Esophagus muscularis mucosa (tissue), 4 donors: ENCODE measurements around the gene GALNTL6.

Experiments used
- EP300 ChIP-seq: sonication (generic); formaldehyde crosslinking; IDR thresholded peaks from one replicate; pipeline ENCODE4 v1.6.1; 2017; ENCODE audit warnings: antibody characterized with exemption
- POLR2A ChIP-seq: fragments of 450-650 bp; IDR thresholded peaks from one replicate; pipeline ENCODE4 v1.6.1; 2017; ENCODE audit warnings: antibody characterized with exemption, moderate library complexity, mild to moderate bottlenecking, low read depth
- POLR2AphosphoS5 ChIP-seq, 2 donors: sonication (generic); formaldehyde crosslinking; IDR thresholded peaks; one replicate each; pipeline ENCODE4 v1.6.1; 2017; ENCODE audit warnings: antibody characterized with exemption in 2 of 2
- TF ChIP-seq, protein P1 (sequence below), 3 experiments: fragments of 200-600 bp in 2 of 3; fragments of 450-650 bp in 1 of 3; sonication (generic) in 2 of 3; IDR thresholded peaks; one replicate each; pipeline ENCODE4 v1.5.1; 2017 to 2019; ENCODE audit warnings: antibody characterized with exemption in 3 of 3, mild to moderate bottlenecking in 2 of 3, moderate library complexity in 1 of 3

- TF ChIP-seq, protein P1, sequence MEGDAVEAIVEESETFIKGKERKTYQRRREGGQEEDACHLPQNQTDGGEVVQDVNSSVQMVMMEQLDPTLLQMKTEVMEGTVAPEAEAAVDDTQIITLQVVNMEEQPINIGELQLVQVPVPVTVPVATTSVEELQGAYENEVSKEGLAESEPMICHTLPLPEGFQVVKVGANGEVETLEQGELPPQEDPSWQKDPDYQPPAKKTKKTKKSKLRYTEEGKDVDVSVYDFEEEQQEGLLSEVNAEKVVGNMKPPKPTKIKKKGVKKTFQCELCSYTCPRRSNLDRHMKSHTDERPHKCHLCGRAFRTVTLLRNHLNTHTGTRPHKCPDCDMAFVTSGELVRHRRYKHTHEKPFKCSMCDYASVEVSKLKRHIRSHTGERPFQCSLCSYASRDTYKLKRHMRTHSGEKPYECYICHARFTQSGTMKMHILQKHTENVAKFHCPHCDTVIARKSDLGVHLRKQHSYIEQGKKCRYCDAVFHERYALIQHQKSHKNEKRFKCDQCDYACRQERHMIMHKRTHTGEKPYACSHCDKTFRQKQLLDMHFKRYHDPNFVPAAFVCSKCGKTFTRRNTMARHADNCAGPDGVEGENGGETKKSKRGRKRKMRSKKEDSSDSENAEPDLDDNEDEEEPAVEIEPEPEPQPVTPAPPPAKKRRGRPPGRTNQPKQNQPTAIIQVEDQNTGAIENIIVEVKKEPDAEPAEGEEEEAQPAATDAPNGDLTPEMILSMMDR (IDR thresholded peaks at IDR 0.05): no peak
- no peak for TF ChIP-seq POLR2A
- no peak for TF ChIP-seq EP300
- no peak for TF ChIP-seq POLR2AphosphoS5 (IDR thresholded peaks at IDR 0.05)
These were observed 119.0 kb downstream of the GALNTL6 start for GRCh38 chr4:171932238-171932637.
